ENCODE measurements around the gene ARHGEF12. TPM values are rescaled to one million over a fixed set of nuclear protein-coding genes. Genes with fewer than 3 reads are reported as not detected.

The ARHGEF12 gene
- total and polyA plus RNA-seq, 2 donors (not counting 1 experiment from before 2014, with no cell fraction given) = 2.0 to 21.6 TPM

- Histone ChIP-seq H4K20me1 (ENCODE audit: control insufficient read depth, insufficient read depth, low read length, poor library complexity, severe bottlenecking) (no peaks in the 10 kb centered on the region), H3K27ac (ENCODE audit: low read length in 2 of 2) (no peak overlapping the region), H3K4me2 (replicated peaks; ENCODE audit: low read depth, low read length, poor library complexity, severe bottlenecking) (no peak overlapping the region), H3K79me2 (ENCODE audit: control insufficient read depth, insufficient read depth, low read length) (peaks cover 8% of the 10 kb centered on the region), H3K27me3 (replicated peaks in 1 of 4; ENCODE audit: control extremely low read depth in 1 of 4, control insufficient read depth in 3 of 4, insufficient read depth in 4 of 4, low read length in 3 of 4) (peaks cover 0 to 3% (median 1%) of the 10 kb centered on the region in 4 experiments), H3K9ac (ENCODE audit: low read length) (no peak overlapping the region), H2AFZ (ENCODE audit: insufficient read depth, low read depth, low read length, poor library complexity, severe bottlenecking) (no peak overlapping the region), H3K36me3 (replicated peaks in 1 of 2; ENCODE audit: control extremely low read depth in 1 of 2, control insufficient read depth in 1 of 2, extremely low read depth in 1 of 2, insufficient read depth in 2 of 2, low read length in 1 of 2) (no peaks in the 10 kb centered on the region), H3K4me1 (ENCODE audit: control insufficient read depth in 2 of 2, insufficient read depth in 2 of 2, low read length in 2 of 2) (no peaks in the 10 kb centered on the region), H3K9me3 (ENCODE audit: control extremely low read depth in 1 of 3, control insufficient read depth in 2 of 3, insufficient read depth in 1 of 3, low read length in 2 of 3) (peaks cover 0 to 5% (median 1%) of the 10 kb centered on the region in 3 donors), H3K4me3 (ENCODE audit: control extremely low read depth in 1 of 5, extremely low read depth in 1 of 5, insufficient read depth in 1 of 5, low read depth in 2 of 5, low read length in 4 of 5) (no peak overlapping the region)
- intact Hi-C loops (cut with micrococcal nuclease) = no loop called here
- no peak overlapping the region for H3K4me3 Mint-ChIP-seq
- ChIA-PET POLR2A (no interaction called here), CTCF (no interaction called here)
- DNase-seq = no peak
- H3K27me3 Mint-ChIP-seq = no peaks in the 10 kb centered on the region
- ATAC-seq (ENCODE audit: low read depth) = no peak
- peaks cover 4% of the 10 kb centered on the region for H3K9me3 Mint-ChIP-seq (ENCODE audit: insufficient read depth)
- TF ChIP-seq, protein P1, sequence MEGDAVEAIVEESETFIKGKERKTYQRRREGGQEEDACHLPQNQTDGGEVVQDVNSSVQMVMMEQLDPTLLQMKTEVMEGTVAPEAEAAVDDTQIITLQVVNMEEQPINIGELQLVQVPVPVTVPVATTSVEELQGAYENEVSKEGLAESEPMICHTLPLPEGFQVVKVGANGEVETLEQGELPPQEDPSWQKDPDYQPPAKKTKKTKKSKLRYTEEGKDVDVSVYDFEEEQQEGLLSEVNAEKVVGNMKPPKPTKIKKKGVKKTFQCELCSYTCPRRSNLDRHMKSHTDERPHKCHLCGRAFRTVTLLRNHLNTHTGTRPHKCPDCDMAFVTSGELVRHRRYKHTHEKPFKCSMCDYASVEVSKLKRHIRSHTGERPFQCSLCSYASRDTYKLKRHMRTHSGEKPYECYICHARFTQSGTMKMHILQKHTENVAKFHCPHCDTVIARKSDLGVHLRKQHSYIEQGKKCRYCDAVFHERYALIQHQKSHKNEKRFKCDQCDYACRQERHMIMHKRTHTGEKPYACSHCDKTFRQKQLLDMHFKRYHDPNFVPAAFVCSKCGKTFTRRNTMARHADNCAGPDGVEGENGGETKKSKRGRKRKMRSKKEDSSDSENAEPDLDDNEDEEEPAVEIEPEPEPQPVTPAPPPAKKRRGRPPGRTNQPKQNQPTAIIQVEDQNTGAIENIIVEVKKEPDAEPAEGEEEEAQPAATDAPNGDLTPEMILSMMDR (IDR thresholded peaks at IDR 0.05) = no peak
- no peak for TF ChIP-seq EZH2 (IDR thresholded peaks at IDR 0.05; ENCODE audit: borderline replicate concordance, insufficient read depth, low read depth, low read length, poor library complexity, severe bottlenecking)
- WGBS (ENCODE audit: insufficient coverage) = 100% methylated on average over 1 of the region's 1 CpG
- H3K4me1 Mint-ChIP-seq = peaks cover 3% of the 10 kb centered on the region
- no peak overlapping the region for H3K27ac Mint-ChIP-seq
Measured at GRCh38 chr11:120391854-120392253, 55.6 kb downstream of the ARHGEF12 start.

- Mint-ChIP-seq H3K9me3 (ENCODE audit: insufficient read depth) (peaks cover 4% of the 10 kb centered on the region), H3K4me1 (peaks cover 3% of the 10 kb centered on the region), H3K27ac (no peak overlapping the region), H3K4me3 (no peak overlapping the region), H3K27me3 (no peaks in the 10 kb centered on the region)
- Histone ChIP-seq H3K36me3 (replicated peaks in 1 of 2; ENCODE audit: control extremely low read depth in 1 of 2, control insufficient read depth in 1 of 2, extremely low read depth in 1 of 2, insufficient read depth in 2 of 2, low read length in 1 of 2) (no peaks in the 10 kb centered on the region), H3K27me3 (replicated peaks in 1 of 4; ENCODE audit: control extremely low read depth in 1 of 4, control insufficient read depth in 3 of 4, insufficient read depth in 4 of 4, low read length in 3 of 4) (peaks cover 0 to 3% (median 1%) of the 10 kb centered on the region in 4 experiments), H2AFZ (ENCODE audit: insufficient read depth, low read depth, low read length, poor library complexity, severe bottlenecking) (no peak overlapping the region), H4K20me1 (ENCODE audit: control insufficient read depth, insufficient read depth, low read length, poor library complexity, severe bottlenecking) (no peaks in the 10 kb centered on the region), H3K27ac (ENCODE audit: low read length in 2 of 2) (no peak overlapping the region), H3K79me2 (ENCODE audit: control insufficient read depth, insufficient read depth, low read length) (peaks cover 8% of the 10 kb centered on the region), H3K9ac (ENCODE audit: low read length) (no peak overlapping the region), H3K9me3 (ENCODE audit: control extremely low read depth in 1 of 3, control insufficient read depth in 2 of 3, insufficient read depth in 1 of 3, low read length in 2 of 3) (peaks cover 0 to 5% (median 1%) of the 10 kb centered on the region in 3 donors), H3K4me1 (ENCODE audit: control insufficient read depth in 2 of 2, insufficient read depth in 2 of 2, low read length in 2 of 2) (no peaks in the 10 kb centered on the region), H3K4me2 (replicated peaks; ENCODE audit: low read depth, low read length, poor library complexity, severe bottlenecking) (no peak overlapping the region), H3K4me3 (ENCODE audit: control extremely low read depth in 1 of 5, extremely low read depth in 1 of 5, insufficient read depth in 1 of 5, low read depth in 2 of 5, low read length in 4 of 5) (no peak overlapping the region)
- ATAC-seq (ENCODE audit: low read depth) (no peak), DNase-seq (no peak)
- intact Hi-C loops (cut with micrococcal nuclease) = no loop called here
- POLR2A ChIA-PET = no interaction called here
- CTCF ChIA-PET = no interaction called here
- no peak for TF ChIP-seq EZH2 (IDR thresholded peaks at IDR 0.05; ENCODE audit: borderline replicate concordance, insufficient read depth, low read depth, low read length, poor library complexity, severe bottlenecking)
- 100% methylated on average over 1 of the region's 6 CpGs for WGBS (ENCODE audit: insufficient coverage)
Measured at GRCh38 chr11:120392314-120392713, 56.1 kb downstream of the ARHGEF12 start.
